Caki2 (cell line): ENCODE measurements around the gene ECD. TPM values are rescaled to one million over a fixed set of nuclear protein-coding genes. Genes with fewer than 3 reads are reported as not detected.

Experiments used
- DNase-seq: peaks from one replicate; pipeline ENCODE4 v3.0.0-alpha.2; 2015; ENCODE audit warnings: low read depth
- in situ Hi-C: cut with HindIII; loops from 2 replicates; pipeline ENCODE4 v1.10.0; 2016; ENCODE audit warnings: low sequenced_read_pairs, low pct_unique_long_range_greater_than_20kb, mixed read lengths
- total RNA-seq: library from RNA; depleted of rRNA; stranded (reverse); fragments of >200 nt; shearing (Covaris generic); gene quantifications from 2 replicates; pipeline ENCODE4 v1.2.3, GENCODE V29; 2014; ENCODE audit warnings: low replicate concordance; rRNA removed

ECD gene
- total RNA-seq = 44.6 and 45.7 TPM in 2 replicates

DNA sequence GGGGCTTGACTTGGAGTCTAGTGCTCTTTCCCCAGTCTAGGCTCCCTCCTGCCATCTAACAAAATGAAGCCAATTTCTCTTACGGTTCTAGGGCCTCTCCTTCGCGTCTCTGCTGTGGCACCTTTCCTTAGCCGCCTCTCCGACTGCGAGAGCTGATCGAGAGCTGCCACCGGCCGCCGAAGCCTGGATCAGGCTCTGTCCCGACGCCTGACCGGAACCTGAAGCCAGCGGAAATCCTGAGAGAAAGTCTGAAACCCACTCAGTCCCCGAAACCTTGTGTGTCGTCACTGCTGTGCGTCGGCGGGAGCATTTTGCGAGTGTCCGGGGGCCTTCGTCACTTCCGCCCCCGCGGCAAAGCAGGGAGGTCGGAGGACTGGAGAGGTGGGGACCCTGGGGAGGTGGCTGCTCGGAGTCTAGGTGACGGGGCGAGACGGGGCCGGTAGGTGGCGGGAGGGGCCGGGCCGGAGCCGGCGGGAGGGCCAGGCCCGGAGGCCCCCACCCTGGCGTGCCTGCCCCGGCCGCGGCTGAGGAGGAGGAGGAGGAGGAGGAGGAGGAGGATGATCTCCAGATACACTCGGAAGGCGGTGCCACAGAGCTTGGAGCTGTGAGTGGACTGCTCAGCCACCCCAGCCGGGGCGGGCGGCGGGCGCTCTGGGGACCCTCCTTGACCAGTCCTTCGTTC is at the start of gene ECD, which contains the start of gene FAM149B1:
Gene ECD, minus strand, starts transcription at position 226 of the 682 bp plus-strand sequence. CDS start 4,071 bp downstream, outside the sequence.
Gene FAM149B1, plus strand, starts transcription at position 337 of the 682 bp plus-strand sequence. Its CDS starts 221 bp downstream, at position 558.
- in situ Hi-C loops = no loop called here
- DNase-seq = peak; percentile 95

DNA sequence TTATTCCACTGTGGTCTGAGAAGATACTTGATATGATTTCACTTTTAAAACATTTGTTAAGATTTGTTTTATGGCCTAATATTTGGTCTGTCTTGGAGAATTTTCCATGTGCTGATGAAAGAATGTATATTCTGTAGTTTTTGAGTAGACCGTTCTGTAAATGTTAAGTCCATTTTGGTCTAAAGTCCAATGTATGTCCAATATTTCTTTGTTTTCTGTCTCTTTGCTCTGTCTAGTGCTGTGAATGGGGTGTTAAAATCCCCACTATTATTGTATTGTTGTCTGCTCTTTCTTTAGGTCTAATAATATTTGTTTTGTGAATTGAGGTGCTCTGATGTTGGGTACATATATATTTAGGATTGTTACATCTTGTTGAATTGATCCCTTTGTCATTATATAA is 47.9 kb upstream of the ECD start:
- in situ Hi-C loops = no loop called here
- no peak for DNase-seq

DNA sequence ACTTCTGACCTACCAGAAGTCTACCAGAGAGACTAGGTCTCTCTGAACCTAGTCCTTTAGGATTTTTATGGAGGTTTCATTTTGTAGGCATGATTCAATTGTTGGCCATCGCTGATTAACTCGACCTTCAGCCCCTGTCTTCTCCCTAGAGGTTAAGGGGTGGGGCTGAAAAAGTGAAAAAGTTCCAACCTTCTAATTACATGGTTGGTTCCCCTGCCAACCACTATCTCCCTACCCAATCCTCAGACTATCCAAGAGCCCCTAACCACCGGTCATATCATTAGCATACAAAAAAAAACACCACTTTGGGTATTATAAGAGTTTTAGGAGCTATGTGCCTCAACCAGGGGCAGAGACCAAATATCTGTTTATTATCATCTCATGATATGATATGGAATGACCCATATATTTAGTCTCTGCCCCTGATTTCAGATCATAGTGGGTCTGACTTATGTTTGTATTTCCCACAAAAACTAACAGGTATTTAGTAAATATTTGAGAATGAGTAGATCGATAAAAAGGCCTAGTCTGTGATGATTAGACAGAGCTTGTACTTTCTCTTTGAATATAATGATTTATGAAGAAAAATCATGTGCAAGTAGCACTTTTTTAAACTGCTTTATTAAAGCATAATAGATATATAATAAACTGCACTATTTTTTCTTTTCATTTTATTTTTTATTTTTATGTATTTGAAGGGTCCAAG is 43.5 kb upstream of the ECD start:
- in situ Hi-C loops = no loop called here

GRCh38 chr10:73210395-73211105 is 42.7 kb upstream of the ECD start:
- in situ Hi-C loops = no loop called here
- DNase-seq = no peak

More for the DNA sequence above, 43.5 kb upstream of the ECD start:
- DNase-seq = no peak

DNA sequence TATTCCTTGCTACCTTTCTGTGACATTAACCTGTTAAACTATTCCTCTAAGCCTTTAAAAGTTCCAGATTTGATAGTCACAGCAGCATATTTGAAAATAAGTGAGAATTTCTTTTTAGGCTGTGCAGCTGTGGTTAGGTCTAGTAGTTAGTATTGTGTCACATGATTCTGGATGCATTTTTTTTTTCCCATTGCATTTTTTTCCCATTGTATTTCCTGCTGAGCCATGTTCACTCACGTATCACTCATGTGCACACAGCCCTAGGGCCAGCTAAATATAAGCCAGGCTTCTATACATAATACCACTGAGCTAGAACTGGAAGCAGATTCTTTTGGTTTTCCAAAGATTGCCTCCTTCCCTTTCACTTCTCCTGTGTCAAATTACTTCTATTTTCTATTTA is 41.9 kb upstream of the ECD start:
- peak; percentile 61 for DNase-seq
- in situ Hi-C loops = no loop called here

GRCh38 chr10:73207883-73208282 is 40.1 kb upstream of the ECD start:
- no peak for DNase-seq
- in situ Hi-C loops = no loop called here

DNA sequence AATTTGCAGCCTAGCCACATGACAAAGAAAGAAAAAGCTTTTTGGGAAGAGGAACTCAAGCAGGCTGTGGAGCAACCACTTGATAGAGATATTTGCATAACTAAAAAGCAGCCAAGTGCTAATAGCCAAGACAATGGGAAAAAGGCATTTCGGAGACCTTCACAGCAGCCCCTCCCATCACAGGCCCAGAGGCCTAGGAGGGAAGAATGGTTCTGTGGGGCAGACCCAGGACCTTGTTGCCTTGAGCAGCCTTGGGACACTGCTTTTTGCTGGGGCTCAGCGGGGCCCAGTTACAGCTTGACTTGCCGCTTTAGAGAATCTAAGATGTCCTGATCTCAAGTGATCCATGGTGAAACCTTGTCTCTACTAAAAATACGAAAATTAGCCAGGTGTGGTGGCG is 38.6 kb upstream of the ECD start:
- DNase-seq = no peak
- in situ Hi-C loops = no loop called here

DNA sequence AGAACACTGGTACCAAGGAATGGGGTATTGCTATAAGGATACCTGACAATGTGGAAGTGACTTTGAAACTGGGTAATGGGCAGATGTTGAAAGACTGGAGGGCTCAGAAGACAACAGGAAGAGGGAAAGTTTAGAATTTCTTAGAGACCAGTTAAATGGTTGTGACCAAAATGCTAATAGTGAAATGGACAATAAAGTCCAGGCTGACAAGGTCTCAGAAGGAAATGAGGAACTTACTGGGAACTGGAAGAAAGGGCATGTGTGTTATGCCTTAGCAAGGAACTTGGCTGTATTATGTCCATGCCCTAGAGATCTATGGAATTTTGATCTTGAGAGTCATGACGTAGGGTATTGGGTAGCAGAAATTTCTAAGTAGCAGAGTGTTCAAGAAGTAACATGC is 38.1 kb upstream of the ECD start:
- in situ Hi-C loops = no loop called here
- DNase-seq = no peak

DNA sequence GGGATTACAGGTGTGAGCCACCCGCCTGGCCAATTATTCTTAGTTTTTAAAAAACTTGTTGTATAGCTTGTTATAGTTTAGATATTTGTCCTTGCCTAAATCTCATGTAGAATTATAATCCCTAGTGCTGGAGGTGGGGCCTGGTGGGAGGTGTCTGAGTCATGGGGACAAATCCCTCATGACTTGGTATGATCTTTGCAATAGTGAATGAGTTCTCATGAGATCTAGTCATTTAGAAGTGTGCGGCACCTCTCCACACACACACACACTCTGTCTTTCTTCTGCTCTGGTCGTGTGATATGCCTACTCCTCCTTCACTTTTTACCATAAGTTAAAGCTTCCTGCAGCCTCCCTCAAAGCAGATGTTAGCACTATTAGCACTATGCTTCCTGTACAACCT is 37.3 kb upstream of the ECD start:
- no peak for DNase-seq
- in situ Hi-C loops = no loop called here

- in situ Hi-C loops = no loop called here
Measured at GRCh38 chr10:73190188-73190587, 22.4 kb upstream of the ECD start.

GRCh38 chr10:73186266-73186665 is 18.5 kb upstream of the ECD start:
- in situ Hi-C loops = no loop called here
- DNase-seq = no peak

More at GRCh38 chr10:73190188-73190587, 22.4 kb upstream of the ECD start:
- DNase-seq = no peak

DNA sequence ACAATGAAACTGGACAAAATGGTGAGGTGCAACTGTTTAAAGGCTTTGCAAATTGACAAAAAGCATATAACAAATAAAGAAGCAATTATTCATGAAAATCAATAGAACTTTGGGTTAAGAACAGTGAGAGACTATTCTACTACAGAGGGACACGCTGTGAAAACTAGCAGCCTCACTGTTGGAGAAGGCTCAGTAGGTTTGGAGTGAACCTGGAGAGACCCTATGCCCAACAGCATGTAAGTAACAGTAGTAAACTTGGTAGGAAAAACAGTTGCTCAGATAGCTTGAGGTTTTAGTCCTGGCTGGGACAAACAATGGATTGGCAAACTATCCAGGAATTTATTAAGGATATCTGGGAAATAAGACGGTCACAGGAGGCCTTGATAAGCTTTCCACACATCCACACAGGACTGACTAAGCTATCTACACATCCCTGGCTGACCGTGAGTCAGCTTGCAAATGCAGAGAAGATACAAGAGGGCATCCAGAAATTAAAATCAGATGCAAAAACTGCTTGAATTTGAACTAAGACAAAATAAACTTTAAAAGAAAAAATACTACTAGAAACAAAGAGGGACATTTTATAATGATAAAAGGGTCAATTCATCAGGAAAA is 16.0 kb upstream of the ECD start:
- DNase-seq = no peak
- in situ Hi-C loops = no loop called here

- in situ Hi-C loops = no loop called here
- no peak for DNase-seq
Measured at GRCh38 chr10:73182568-73182967, 14.8 kb upstream of the ECD start.

DNA sequence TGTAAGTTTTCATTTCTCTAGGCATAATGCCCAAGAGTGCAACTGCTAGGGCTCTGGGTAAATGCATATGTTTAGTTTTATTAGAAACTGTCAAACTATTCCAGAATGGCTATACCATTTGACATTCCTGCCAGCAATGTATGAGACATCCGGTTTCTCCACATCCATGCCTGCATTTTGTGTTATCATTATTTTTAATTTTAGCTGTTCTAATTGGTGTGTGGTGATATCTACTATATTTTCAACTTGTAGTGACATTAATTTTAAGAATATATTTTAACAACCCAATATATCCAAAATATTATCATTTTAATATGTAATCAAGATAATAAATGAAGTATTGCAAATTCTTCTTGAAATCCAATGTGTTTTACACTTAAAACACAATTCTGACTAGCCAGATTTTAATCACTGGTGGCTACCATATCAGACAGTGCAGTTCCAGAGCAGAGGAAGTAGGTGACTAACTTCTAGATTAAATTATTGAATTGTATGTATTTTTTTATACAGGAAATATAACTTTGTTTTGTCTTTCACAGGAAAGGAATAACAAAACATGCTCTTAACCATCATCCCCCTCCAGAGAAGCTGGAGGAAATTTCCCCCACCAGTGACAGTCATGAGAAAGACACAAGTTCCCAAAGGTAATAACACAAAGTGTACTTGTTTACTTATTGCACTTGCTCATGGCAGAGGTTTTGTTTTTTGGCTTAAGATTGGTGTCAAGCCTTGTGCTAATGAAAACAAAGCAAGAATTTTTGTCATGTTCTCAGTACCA is 6.5 kb upstream of the ECD start:
- in situ Hi-C loops = no loop called here
- no peak for DNase-seq

GRCh38 chr10:73172867-73173266 is 5.1 kb upstream of the ECD start:
- in situ Hi-C loops = no loop called here
- no peak for DNase-seq

DNA sequence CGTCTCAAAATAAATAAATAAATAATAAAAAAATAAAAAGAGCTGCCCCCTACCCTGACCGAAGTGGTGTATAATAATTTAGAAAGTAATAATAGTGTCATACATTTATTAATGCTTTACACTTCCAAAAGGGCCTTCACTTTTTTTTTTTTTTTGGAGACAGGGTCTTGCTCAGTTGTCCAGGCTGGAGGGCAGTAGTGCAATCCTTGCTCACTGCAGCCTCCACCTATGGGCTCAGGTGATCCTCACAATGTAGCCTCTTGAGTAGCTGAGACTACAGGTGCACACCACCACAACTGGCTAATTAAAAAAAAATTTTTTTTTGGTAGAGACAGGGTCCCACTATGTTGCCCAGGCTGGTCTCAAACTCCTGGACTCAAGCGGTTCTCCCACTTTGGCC is 1.5 kb upstream of the ECD start:
- no peak for DNase-seq
- in situ Hi-C loops = no loop called here

GRCh38 chr10:73168465-73168803 is 626 bp upstream of the ECD start:
- DNase-seq = no peak
- in situ Hi-C loops = no loop called here

- in situ Hi-C loops = no loop called here
- DNase-seq = no peak
Measured at GRCh38 chr10:73167458-73167782, 388 bp downstream of the ECD start.
